ENCODE results near the gene ZNF215. TPM values are rescaled to one million over a fixed set of nuclear protein-coding genes. Genes with fewer than 3 reads are reported as not detected.

Gene ZNF215
- total RNA-seq, 1 donor from 2014 or later = 2.0 TPM

GRCh38 chr11:6992457-6993417 lies 66.5 kb downstream of the ZNF215 start:
- peak overlapping the region in 1 of 2 donors; percentile 4 for H3K4me3 ChIP-seq
- H3K27ac ChIP-seq = peak overlapping the region; percentile 58
- intact Hi-C loops (cut with DNase I) = no loop called here
- no peak for DNase-seq (ENCODE audit: extremely low spot score in 2 of 2)
- H3K4me1 ChIP-seq = peaks cover 11% of the 10 kb centered on the region
- no peak for TF ChIP-seq CTCF (IDR thresholded peaks at IDR 0.05)
- no peak for TF ChIP-seq POLR2A (IDR thresholded peaks at IDR 0.05)
- TF ChIP-seq POLR2AphosphoS5 (IDR thresholded peaks at IDR 0.05; ENCODE audit: insufficient read depth in 1 of 2, low read depth in 1 of 2) = peak in 1 of 2 donors; percentile 77
- no peaks in the 10 kb centered on the region for H3K9me3 ChIP-seq
- H3K27me3 ChIP-seq = no peaks in the 10 kb centered on the region
- no peaks in the 10 kb centered on the region for H3K36me3 ChIP-seq

- TF ChIP-seq POLR2A (IDR thresholded peaks at IDR 0.05) (no peak), POLR2AphosphoS5 (IDR thresholded peaks at IDR 0.05; ENCODE audit: insufficient read depth in 1 of 2, low read depth in 1 of 2) (no peak), CTCF (IDR thresholded peaks at IDR 0.05) (no peak)
- Histone ChIP-seq H3K9me3 (no peaks in the 10 kb centered on the region), H3K27me3 (no peaks in the 10 kb centered on the region), H3K4me3 (no peak overlapping the region), H3K4me1 (peaks cover 11% of the 10 kb centered on the region), H3K27ac (no peak overlapping the region), H3K36me3 (peaks cover 0 to 8% of the 10 kb centered on the region in 2 donors)
- no peak for DNase-seq (ENCODE audit: extremely low spot score in 2 of 2)
- intact Hi-C loops (cut with DNase I) = no loop called here
These were observed 69.5 kb downstream of the ZNF215 start for GRCh38 chr11:6995703-6996102.

- Histone ChIP-seq H3K4me3 (no peak overlapping the region), H3K27ac (no peak overlapping the region), H3K27me3 (no peaks in the 10 kb centered on the region), H3K9me3 (no peaks in the 10 kb centered on the region), H3K4me1 (no peaks in the 10 kb centered on the region), H3K36me3 (peaks cover 0 to 11% of the 10 kb centered on the region in 2 donors)
- intact Hi-C loops (cut with DNase I) = no loop called here
- no peak for DNase-seq (ENCODE audit: extremely low spot score in 2 of 2)
- TF ChIP-seq CTCF (IDR thresholded peaks at IDR 0.05) = no peak
- no peak for TF ChIP-seq POLR2A (IDR thresholded peaks at IDR 0.05)
- no peak for TF ChIP-seq POLR2AphosphoS5 (IDR thresholded peaks at IDR 0.05; ENCODE audit: insufficient read depth in 1 of 2, low read depth in 1 of 2)
These were observed 78.3 kb downstream of the ZNF215 start for GRCh38 chr11:7004482-7004881.

Other genes starting within 250 kb of the ZNF215 start
- 55.2 TPM for gene MRPL17, start 243.1 kb upstream of the ZNF215 start, total RNA-seq
- gene OR2AG2, start 154.4 kb upstream of the ZNF215 start, total RNA-seq = not detected
- gene OR2AG1, start 143.4 kb upstream of the ZNF215 start, total RNA-seq = not detected
- gene OR6A2, start 126.7 kb upstream of the ZNF215 start, total RNA-seq = not detected
- not detected for gene OR10A5, start 80.7 kb upstream of the ZNF215 start, total RNA-seq
- gene OR10A2, start 63.4 kb upstream of the ZNF215 start, total RNA-seq = not detected
- gene OR10A4, start 49.8 kb upstream of the ZNF215 start, total RNA-seq = not detected
- gene OR2D2, start 33.9 kb upstream of the ZNF215 start, total RNA-seq = not detected
- not detected for gene OR2D3, start 5.4 kb upstream of the ZNF215 start, total RNA-seq
- gene ZNF214, start 93.9 kb downstream of the ZNF215 start, total RNA-seq = 3.9 TPM
- gene NLRP14, start 94.1 kb downstream of the ZNF215 start, total RNA-seq = not detected
- not detected for gene RBMXL2, start 162.6 kb downstream of the ZNF215 start, total RNA-seq

All from vagina (tissue), 2 donors.